Heart left ventricle (tissue), 16 donors: ENCODE data around the gene LPIN1. TPM values are rescaled to one million over a fixed set of nuclear protein-coding genes. Genes with fewer than 3 reads are reported as not detected.
A peak's percentile ranks its signal among the peaks of the same experiment; 100 is the strongest.

Experiments used
- ATAC-seq, 4 donors: fragments of 200-7000 bp; cut with Tn5 transposase; one replicate each; pipeline ENCODE4 v1.9.1; 2020 to 2022; ENCODE audit warnings: moderate library complexity in 4 of 4, mild to moderate bottlenecking in 3 of 4, moderate number of reproducible peaks in 1 of 4
- DNase-seq, 5 donors: peaks; one replicate each; pipeline ENCODE4 v3.0.0-alpha.2; 2020
- H3K27ac ChIP-seq, 12 donors: fragments of 200-600 bp; sonication (generic) in 4 of 12; one replicate each; pipeline versions ENCODE4 v1.5.0 to v1.8.0; 2016 to 2022; ENCODE audit warnings: mild to moderate bottlenecking in 2 of 12
- H3K27me3 ChIP-seq, 9 donors: fragments of 200-600 bp; sonication (generic) in 2 of 9; one replicate each; pipeline versions ENCODE4 v1.5.1 to v1.8.0; 2016 to 2022; ENCODE audit warnings: mild to moderate bottlenecking in 3 of 9
- H3K36me3 ChIP-seq, 9 donors: fragments of 200-600 bp; sonication (generic) in 2 of 9; one replicate each; pipeline versions ENCODE4 v1.5.0 to v1.8.0; 2018 to 2022; ENCODE audit warnings: mild to moderate bottlenecking in 2 of 9
- H3K4me1 ChIP-seq, 12 donors: fragments of 200-600 bp; sonication (generic) in 4 of 12; one replicate each; pipeline versions ENCODE4 v1.5.0 to v1.8.0; 2016 to 2022; ENCODE audit warnings: mild to moderate bottlenecking in 3 of 12
- H3K4me3 ChIP-seq, 12 donors: fragments of 200-600 bp; sonication (generic) in 4 of 12; one replicate each; pipeline versions ENCODE4 v1.5.0 to v1.8.0; 2017 to 2022; ENCODE audit warnings: mild to moderate bottlenecking in 9 of 12, moderate library complexity in 4 of 12
- H3K9me3 ChIP-seq, 12 donors: fragments of 200-600 bp; sonication (generic) in 4 of 12; one replicate each; pipeline versions ENCODE4 v1.5.0 to v1.8.0; 2016 to 2022; ENCODE audit warnings: mild to moderate bottlenecking in 1 of 12
- POLR2A ChIP-seq, 2 donors: fragments of 450-650 bp; IDR thresholded peaks; one replicate each; pipeline ENCODE4 v1.6.1; 2017; ENCODE audit warnings: antibody characterized with exemption in 2 of 2, mild to moderate bottlenecking in 2 of 2, moderate library complexity in 2 of 2
- WGBS, 4 donors: extraction: QIAGEN DNeasy Blood & Tissue Kit in 2 of 4; methylation state at CpG; one replicate each; pipeline versions ENCODE4 v1.1.5 to v1.1.7; 2013 to 2018; 5-methylcytosine and 5-hydroxymethylcytosine counted together
- intact Hi-C, 10 donors: fragments of 100-400 bp; cut with DNase I; formaldehyde crosslinking; loops; one replicate each; pipeline versions ENCODE4 v1.11.1 to v1.14.2; 2022
- polyA plus RNA-seq, 2 donors: library from polyadenylated mRNA; stranded (reverse); fragments of 200-250 nt; gene quantifications; one replicate each; pipeline ENCODE4 v1.2.3, GENCODE V29; 2013
- total RNA-seq, 9 donors: library from RNA; depleted of rRNA in 2 of 9; stranded (reverse); fragments of >200 nt in 2 of 9; fragmentation: NEBNext Ultra II Directional in 3 of 9; extraction: Animal tissue kit (Norgen Biotek cat#: 25700) in 3 of 9; gene quantifications; one replicate each; pipeline versions ENCODE4 v1.1.0 to v1.2.4, GENCODE V29; 2016 to 2023
- TF ChIP-seq, protein P1 (sequence below), 12 donors: fragments of 200-600 bp; sonication (generic) in 4 of 12; IDR thresholded peaks; one replicate each; pipeline versions ENCODE4 v1.5.0 to v1.8.0; 2018 to 2022; ENCODE audit warnings: antibody characterized with exemption in 12 of 12, mild to moderate bottlenecking in 5 of 12
- donor health status: ischemic (EF 13 %, LVEDD 7.1; RV severe dilation, severe dysfunction).
- donor health status: healthy with polysubstance abuse.
- donor health status: DM: no; HTN: yes; CAD: no.
- donor health status: DM: no; HTN: no; CAD: no.
- donor health status: ischemic (EF 25% LVEDD 6.9; RV normal size, moderate dysfunction).
- donor health status: ischemic (EF 25% LVEDD 5.7; RV mildly dilated, moderate dysfunction).
- donor health status: healthy.
- donor health status: DM: yes; HTN: yes; CAD: no.
- donor health status: ischemic (EF 35%, LVEDD 5.7; RV mildly dilated, moderate dysfunction).
- donor health status: nonischemic (EF 11% LVEDD 7.7; RV severe dilation, severe dysfunction).
- donor health status: DM: yes; HTN: yes; CAD: no.
- donor health status: PGD.
- donor health status: ischemic (EF 29% LVEDD 5.4; RV normal size, mild dysfunction).
- donor health status: nonischemic (EF 23%, LVEDD 6.1; RV moderate dilation, normal function).

Gene LPIN1
- total and polyA plus RNA-seq, 11 donors: 15.0 to 57.1 (median 43.8) TPM

DNA sequence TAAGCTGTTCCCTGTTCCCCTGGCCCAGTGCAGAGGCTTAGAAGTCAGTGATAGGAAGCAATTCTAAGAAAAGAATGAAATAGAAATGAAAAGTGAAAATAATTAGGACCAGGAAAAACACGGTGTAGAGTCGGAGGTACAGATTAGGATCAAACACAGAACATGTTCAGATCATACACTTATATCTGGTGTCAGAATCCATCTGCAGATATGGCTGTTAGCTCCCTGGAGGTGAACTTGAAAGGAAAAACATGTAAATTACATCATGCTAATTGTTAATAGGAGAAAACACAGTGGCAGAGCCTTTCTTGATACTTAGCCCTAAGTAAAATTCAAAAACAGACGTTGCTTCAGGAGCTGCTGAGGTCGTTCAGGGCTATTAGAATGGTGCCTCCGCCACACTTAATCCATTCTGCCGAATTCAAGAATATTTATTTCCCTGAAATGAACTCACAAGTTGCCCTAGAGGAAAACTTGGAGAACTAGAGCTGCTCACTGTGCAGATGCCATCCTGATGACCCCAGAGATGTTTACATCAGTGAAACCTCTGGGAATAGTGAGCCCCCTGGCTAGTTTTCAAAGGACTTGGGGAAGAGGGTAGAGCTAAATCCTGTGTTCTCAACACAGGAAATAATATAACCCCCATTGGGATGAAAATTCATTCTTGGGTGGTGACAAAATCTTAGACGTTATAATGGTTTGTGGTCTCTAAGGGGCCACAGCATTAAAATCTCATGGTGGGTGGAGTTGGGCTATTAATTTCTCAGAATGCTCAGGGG is 27.5 kb downstream of the LPIN1 start:
- DNase-seq (peak in 1 of 5 donors; percentile 8), ATAC-seq (no peak)
- peaks cover 0 to 78% (median 65%) of the 10 kb centered on the region in 9 donors for H3K36me3 ChIP-seq
- H3K9me3 ChIP-seq: no peaks in the 10 kb centered on the region
- no peak overlapping the region for H3K4me3 ChIP-seq
- TF ChIP-seq, protein P1, sequence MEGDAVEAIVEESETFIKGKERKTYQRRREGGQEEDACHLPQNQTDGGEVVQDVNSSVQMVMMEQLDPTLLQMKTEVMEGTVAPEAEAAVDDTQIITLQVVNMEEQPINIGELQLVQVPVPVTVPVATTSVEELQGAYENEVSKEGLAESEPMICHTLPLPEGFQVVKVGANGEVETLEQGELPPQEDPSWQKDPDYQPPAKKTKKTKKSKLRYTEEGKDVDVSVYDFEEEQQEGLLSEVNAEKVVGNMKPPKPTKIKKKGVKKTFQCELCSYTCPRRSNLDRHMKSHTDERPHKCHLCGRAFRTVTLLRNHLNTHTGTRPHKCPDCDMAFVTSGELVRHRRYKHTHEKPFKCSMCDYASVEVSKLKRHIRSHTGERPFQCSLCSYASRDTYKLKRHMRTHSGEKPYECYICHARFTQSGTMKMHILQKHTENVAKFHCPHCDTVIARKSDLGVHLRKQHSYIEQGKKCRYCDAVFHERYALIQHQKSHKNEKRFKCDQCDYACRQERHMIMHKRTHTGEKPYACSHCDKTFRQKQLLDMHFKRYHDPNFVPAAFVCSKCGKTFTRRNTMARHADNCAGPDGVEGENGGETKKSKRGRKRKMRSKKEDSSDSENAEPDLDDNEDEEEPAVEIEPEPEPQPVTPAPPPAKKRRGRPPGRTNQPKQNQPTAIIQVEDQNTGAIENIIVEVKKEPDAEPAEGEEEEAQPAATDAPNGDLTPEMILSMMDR (IDR thresholded peaks at IDR 0.05): no peak
- no peak for TF ChIP-seq POLR2A (IDR thresholded peaks at IDR 0.05)
- H3K4me1 ChIP-seq: peaks cover 0 to 38% (median 12%) of the 10 kb centered on the region in 12 donors
- H3K27ac ChIP-seq: peak overlapping the region in 3 of 12 donors; percentile 35 to 59 (median 35)
- intact Hi-C loops: loop anchor here in 3 of 10 donors (10.0 kb wide), 1 partner anchor 299 kb away; no protein-coding TSS in a partner anchor
- H3K27me3 ChIP-seq: no peaks in the 10 kb centered on the region
- 69 to 76% (median 74%) methylated on average over 7 of the region's 7 CpGs for WGBS, 4 donors

DNA sequence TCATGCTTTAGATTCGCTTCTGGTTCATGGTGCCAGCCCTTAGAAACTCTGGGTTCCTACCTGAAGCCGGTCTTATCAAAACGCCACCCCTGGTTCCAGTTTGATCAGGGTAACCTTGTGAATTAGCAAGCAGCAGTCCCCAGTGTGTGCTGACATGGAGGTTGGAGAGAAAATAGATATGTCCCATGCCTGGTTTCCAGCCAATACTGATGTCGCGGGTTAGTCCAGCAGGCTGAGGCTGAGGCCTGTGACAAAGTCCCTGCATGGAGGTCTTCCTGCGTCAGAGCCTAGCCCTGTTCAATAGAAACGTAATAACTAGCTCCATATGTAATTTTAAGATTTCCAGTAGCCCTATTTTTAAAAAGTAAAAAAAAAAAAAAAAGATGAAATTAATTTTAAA is 28.2 kb downstream of the LPIN1 start:
- 58 to 65% (median 60%) methylated on average over 7 of the region's 7 CpGs for WGBS, 4 donors
- TF ChIP-seq POLR2A (IDR thresholded peaks at IDR 0.05): no peak
- peak in 3 of 5 donors; percentile 40 to 53 (median 51) for DNase-seq
- peak; percentile 33 to 77 (median 72) for ATAC-seq
- H3K4me3 ChIP-seq: no peak overlapping the region
- H3K27me3 ChIP-seq: no peaks in the 10 kb centered on the region
- intact Hi-C loops: loop anchor here in 3 of 10 donors (10.0 kb wide), 1 partner anchor 300 kb away; no protein-coding TSS in a partner anchor
- H3K36me3 ChIP-seq: peaks cover 0 to 78% (median 59%) of the 10 kb centered on the region in 9 donors
- H3K4me1 ChIP-seq: peaks cover 0 to 44% (median 17%) of the 10 kb centered on the region in 12 donors
- H3K27ac ChIP-seq: peak overlapping the region in 4 of 12 donors; percentile 7 to 59 (median 35)
- no peaks in the 10 kb centered on the region for H3K9me3 ChIP-seq

DNA sequence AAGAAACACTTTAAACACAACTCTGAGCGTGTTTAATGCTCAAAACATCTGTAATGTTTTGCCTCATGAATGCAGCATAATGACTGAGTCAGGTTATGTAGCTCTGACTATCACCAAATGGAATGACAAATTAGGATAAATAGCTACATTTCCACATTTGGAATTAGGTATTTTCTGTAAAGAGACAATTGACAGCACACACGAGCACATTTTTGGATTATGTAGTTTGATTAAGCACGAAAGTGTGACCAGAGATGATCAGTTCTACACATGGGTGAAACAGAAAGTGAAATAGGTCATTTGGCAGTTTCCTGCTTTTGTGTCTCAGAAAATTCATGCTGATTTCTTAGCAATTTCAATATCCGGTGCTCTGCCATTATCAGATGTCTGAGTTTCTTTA is 29.0 kb downstream of the LPIN1 start:
- DNase-seq: no peak
- Histone ChIP-seq H3K4me1 (peaks cover 0 to 44% (median 17%) of the 10 kb centered on the region in 12 donors), H3K4me3 (no peak overlapping the region), H3K27ac (peak overlapping the region in 4 of 12 donors; percentile 5 to 59 (median 21)), H3K36me3 (peaks cover 0 to 78% (median 59%) of the 10 kb centered on the region in 9 donors), H3K9me3 (no peaks in the 10 kb centered on the region), H3K27me3 (no peaks in the 10 kb centered on the region)
- intact Hi-C loops: loop anchor here in 8 of 10 donors (5.0 to 10.0 kb wide), 3 partner anchors 33 to 301 kb away; no protein-coding TSS in a partner anchor
- WGBS, 4 donors: 54 to 66% (median 61%) methylated on average over 4 of the region's 4 CpGs
- no peak for TF ChIP-seq POLR2A (IDR thresholded peaks at IDR 0.05)
- TF ChIP-seq, protein P1 (IDR thresholded peaks at IDR 0.05): no peak
- ATAC-seq: no peak

DNA sequence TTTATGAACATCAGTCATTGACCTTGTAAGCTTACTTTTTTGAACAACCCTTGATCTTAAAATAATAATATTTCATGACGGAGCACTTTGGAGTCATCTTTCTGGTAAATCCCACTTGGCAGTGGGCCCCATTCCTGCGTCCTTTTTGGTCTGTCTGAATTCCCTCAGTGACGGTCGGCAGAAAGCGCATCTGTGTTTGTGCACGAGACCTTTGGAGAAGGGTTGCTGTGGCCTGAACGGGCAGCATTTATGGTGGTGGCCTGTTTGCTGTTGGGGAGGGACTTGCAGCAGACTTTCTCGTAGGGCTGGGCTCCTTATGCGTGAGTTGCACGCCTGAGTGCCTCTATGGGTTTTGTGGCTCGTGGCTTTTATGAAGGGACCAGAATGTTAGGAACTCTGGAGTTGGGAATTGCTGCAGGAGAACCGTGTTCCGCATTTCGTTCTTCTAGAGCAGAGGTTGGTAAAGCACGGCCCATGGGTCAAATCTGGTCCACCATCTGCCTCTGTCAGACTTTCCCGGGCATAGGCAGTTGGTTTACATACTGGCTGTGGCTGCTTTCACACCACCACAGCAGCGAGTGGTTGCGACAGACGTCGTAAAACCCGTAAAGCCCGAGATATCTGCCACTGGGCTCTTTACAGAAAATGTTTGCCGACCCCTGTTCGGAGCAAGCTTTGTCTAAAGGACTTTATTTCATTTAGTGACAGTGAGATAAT is 30.8 kb downstream of the LPIN1 start:
- DNase-seq: peak in 1 of 5 donors; percentile 13
- H3K27ac ChIP-seq: no peak overlapping the region
- H3K4me1 ChIP-seq: peaks cover 0 to 44% (median 17%) of the 10 kb centered on the region in 12 donors
- H3K36me3 ChIP-seq: peaks cover 0 to 78% (median 60%) of the 10 kb centered on the region in 9 donors
- intact Hi-C loops: loop anchor here in 9 of 10 donors (2.0 to 10.0 kb wide), 4 partner anchors 35 to 302 kb away; no protein-coding TSS in a partner anchor
- no peak for TF ChIP-seq POLR2A (IDR thresholded peaks at IDR 0.05)
- TF ChIP-seq, protein P1 (IDR thresholded peaks at IDR 0.05): no peak
- WGBS, 4 donors: 91 to 95% (median 93%) methylated on average over 24 of the region's 24 CpGs
- H3K9me3 ChIP-seq: no peaks in the 10 kb centered on the region
- no peak overlapping the region for H3K4me3 ChIP-seq
- H3K27me3 ChIP-seq: no peaks in the 10 kb centered on the region
- no peak for ATAC-seq
